WTC11 (cell line): ENCODE data around the gene NR1H2. TPM values are rescaled to one million over a fixed set of nuclear protein-coding genes. Genes with fewer than 3 reads are reported as not detected.

Source experiments
- ATAC-seq: fragments of 200-7000 bp; cut with Tn5 transposase; 2 replicates; pipeline ENCODE4 v1.10.0; 2021; ENCODE audit warnings: mild to moderate bottlenecking, moderate library complexity
- CTCF ChIA-PET: fragments of 300-600 bp; sonication (Branson Sonifier 250); formaldehyde crosslinking; loops from one replicate; lab custom pipeline; 2021; ENCODE audit warnings: antibody characterized with exemption; lab: Charles Lee
- POLR2A ChIA-PET: fragments of 350-600 bp; sonication (Branson Sonifier 250); formaldehyde crosslinking; loops from one replicate; lab custom pipeline; 2021; ENCODE audit warnings: antibody characterized with exemption; lab: Charles Lee
- DNase-seq: peaks from one replicate; pipeline ENCODE4 v3.0.0; 2021; ENCODE audit warnings: low spot score
- H3K27ac Mint-ChIP-seq: 2 replicates; pipeline ENCODE4 v1.8.0; 2021; ENCODE audit warnings: mixed read lengths
- H3K27me3 Mint-ChIP-seq: 2 replicates; pipeline ENCODE4 v1.8.0; 2021; ENCODE audit warnings: low read depth, mild to moderate bottlenecking, moderate library complexity, mixed read lengths
- H3K36me3 Mint-ChIP-seq: 2 replicates; pipeline ENCODE4 v1.8.0; 2021; ENCODE audit warnings: mixed read lengths
- H3K4me1 Mint-ChIP-seq: 2 replicates; pipeline ENCODE4 v1.8.0; 2022; ENCODE audit warnings: mixed read lengths
- H3K4me3 Mint-ChIP-seq: 2 replicates; pipeline ENCODE4 v1.8.0; 2021; ENCODE audit warnings: mild to moderate bottlenecking, moderate library complexity, mixed read lengths
- H3K9me3 Mint-ChIP-seq: 2 replicates; pipeline ENCODE4 v1.8.0; 2021; ENCODE audit warnings: mixed read lengths
- ETV6 ChIP-seq: sonication (generic); formaldehyde crosslinking; IDR thresholded peaks from 2 replicates; pipeline ENCODE4 v1.8.1; 2022; ENCODE audit warnings: mild to moderate bottlenecking, missing genetic modification reagents
- FOXP4 ChIP-seq: sonication (generic); formaldehyde crosslinking; IDR thresholded peaks from 2 replicates; pipeline ENCODE4 v1.8.0; 2022; ENCODE audit warnings: mild to moderate bottlenecking, missing genetic modification reagents
- GRHL2 ChIP-seq: fragments of 250-450 bp; sonication (Bioruptor Pico); IDR thresholded peaks from 2 replicates; pipeline ENCODE4 v1.8.0; 2022; ENCODE audit warnings: mild to moderate bottlenecking, moderate library complexity; ENCODE audit not compliant: insufficient replicate concordance, severe bottlenecking
- KAT7 ChIP-seq: sonication (generic); formaldehyde crosslinking; IDR thresholded peaks from 2 replicates; pipeline ENCODE4 v1.8.1; 2023; ENCODE audit warnings: missing genetic modification reagents, mild to moderate bottlenecking, borderline replicate concordance
- OVOL2 ChIP-seq: fragments of 250-450 bp; sonication (Bioruptor Pico); IDR thresholded peaks from 2 replicates; pipeline ENCODE4 v1.9.0; 2021; ENCODE audit warnings: mild to moderate bottlenecking, borderline replicate concordance
- PRRX2 ChIP-seq: fragments of 250-450 bp; sonication (Bioruptor Pico); IDR thresholded peaks from 2 replicates; pipeline ENCODE4 v1.8.0; 2021; ENCODE audit warnings: mild to moderate bottlenecking
- SP1 ChIP-seq: sonication (generic); formaldehyde crosslinking; conservative IDR thresholded peaks from 2 replicates; pipeline ENCODE4 v1.8.1; 2022; ENCODE audit warnings: missing genetic modification reagents
- TEAD1 ChIP-seq: sonication (generic); formaldehyde crosslinking; IDR thresholded peaks from 2 replicates; pipeline ENCODE4 v1.8.0; 2022; ENCODE audit warnings: mild to moderate bottlenecking, missing genetic modification reagents
- ZNF219 ChIP-seq: sonication (generic); formaldehyde crosslinking; IDR thresholded peaks from 2 replicates; pipeline ENCODE4 v1.8.0; 2023; ENCODE audit warnings: missing genetic modification reagents, mild to moderate bottlenecking, borderline replicate concordance
- ZNF423 ChIP-seq: fragments of 250-450 bp; sonication (Bioruptor Pico); IDR thresholded peaks from 2 replicates; pipeline ENCODE4 v2.1.2; 2022; ENCODE audit warnings: mild to moderate bottlenecking, moderate library complexity
- total RNA-seq: library from RNA; stranded (reverse); gene quantifications from 3 replicates; pipeline ENCODE4 v1.2.3, GENCODE V29; 2021
- TF ChIP-seq, protein P1 (sequence below): fragments of 250-450 bp; sonication (Bioruptor Pico); IDR thresholded peaks from 2 replicates; pipeline ENCODE4 v1.9.0; 2021; ENCODE audit warnings: moderate library complexity, mild to moderate bottlenecking, inconsistent platforms, borderline replicate concordance
- TF ChIP-seq, protein P2 (sequence below): sonication (generic); formaldehyde crosslinking; IDR thresholded peaks from 2 replicates; pipeline ENCODE4 v1.8.0; 2022; ENCODE audit warnings: mild to moderate bottlenecking, missing genetic modification reagents
- TF ChIP-seq, protein P3 (sequence below): sonication (generic); formaldehyde crosslinking; IDR thresholded peaks from 2 replicates; pipeline ENCODE4 v1.8.0; 2023; ENCODE audit warnings: mild to moderate bottlenecking, missing genetic modification reagents

NR1H2 gene
- total RNA-seq, 1 experiment from 2014 or later, result 45.8 TPM

DNA sequence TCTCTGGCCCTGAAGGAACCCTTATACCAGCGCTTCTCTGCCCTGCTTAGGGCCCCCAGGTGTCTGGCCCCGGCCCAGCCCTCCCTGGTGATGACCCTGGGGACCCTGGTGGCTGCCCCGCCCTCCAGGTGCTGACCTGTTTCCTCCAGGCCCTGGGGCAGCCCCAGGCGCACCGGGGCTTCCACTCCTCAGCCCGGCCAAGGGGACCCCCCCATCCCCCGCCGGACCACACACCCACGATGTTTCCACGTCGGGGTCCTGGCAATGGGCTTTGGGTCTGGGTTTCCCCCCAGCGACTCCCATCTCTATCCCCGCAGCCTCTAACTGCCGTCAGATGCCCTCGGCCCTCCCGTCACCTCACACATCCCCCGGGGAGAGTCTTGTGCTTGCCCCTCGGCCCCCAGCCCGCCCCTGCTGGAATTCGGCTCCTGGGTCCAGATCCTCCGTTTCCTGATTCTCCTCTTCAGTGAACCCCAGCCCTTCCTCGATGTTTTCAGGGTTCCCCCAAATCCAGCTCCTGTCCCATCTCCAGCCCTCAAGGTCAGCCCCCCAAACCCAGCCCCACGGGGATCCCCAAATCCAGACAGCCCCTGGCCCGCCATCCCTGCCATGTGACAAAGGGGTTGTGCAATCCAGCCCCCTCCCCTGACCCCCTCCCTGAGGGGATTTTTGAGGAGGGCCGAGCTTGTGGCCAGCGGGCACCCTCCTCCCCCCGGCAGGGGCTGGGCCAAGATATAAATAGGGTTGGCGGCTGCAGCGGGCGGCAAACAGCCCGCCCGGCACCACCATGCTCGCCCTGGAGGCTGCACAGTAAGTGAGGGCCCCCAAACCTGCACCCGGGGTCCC is 42.1 kb downstream of the NR1H2 start, which contains the start of gene SPIB:
SPIB (plus strand) TSS at position 763 of the 846 bp plus-strand sequence; CDS start at position 788, 25 bp downstream.
- H3K4me1 Mint-ChIP-seq, result peaks cover 21% of the 10 kb centered on the region
- ChIA-PET CTCF (interaction anchor here (1.1 to 2.8 kb wide), 6 partner anchors 9 to 138 kb away, joined by 4 to 12 read pairs (median 8); no protein-coding TSS in a partner anchor), POLR2A (interaction anchor here (1.4 kb wide), 1 partner anchor 85 kb away, joined by 4 read pairs; no protein-coding TSS in a partner anchor)
- H3K9me3 Mint-ChIP-seq, result no peaks in the 10 kb centered on the region
- 0 out of 2 replicates have a peak, but pooled peaks have one; percentile 22 for TF ChIP-seq FOXP4 (CRISPR knock-in tag)
- no peak for TF ChIP-seq KAT7 (CRISPR knock-in tag)
- DNase-seq, result no peak
- H3K27me3 Mint-ChIP-seq, result no peaks in the 10 kb centered on the region
- ATAC-seq, result no peak
- no peak within 1 kb of the TSS for H3K27ac Mint-ChIP-seq
- H3K36me3 Mint-ChIP-seq, result peaks cover 7% of the 10 kb centered on the region
- H3K4me3 Mint-ChIP-seq, result peak within 1 kb of the TSS; percentile 76

DNA sequence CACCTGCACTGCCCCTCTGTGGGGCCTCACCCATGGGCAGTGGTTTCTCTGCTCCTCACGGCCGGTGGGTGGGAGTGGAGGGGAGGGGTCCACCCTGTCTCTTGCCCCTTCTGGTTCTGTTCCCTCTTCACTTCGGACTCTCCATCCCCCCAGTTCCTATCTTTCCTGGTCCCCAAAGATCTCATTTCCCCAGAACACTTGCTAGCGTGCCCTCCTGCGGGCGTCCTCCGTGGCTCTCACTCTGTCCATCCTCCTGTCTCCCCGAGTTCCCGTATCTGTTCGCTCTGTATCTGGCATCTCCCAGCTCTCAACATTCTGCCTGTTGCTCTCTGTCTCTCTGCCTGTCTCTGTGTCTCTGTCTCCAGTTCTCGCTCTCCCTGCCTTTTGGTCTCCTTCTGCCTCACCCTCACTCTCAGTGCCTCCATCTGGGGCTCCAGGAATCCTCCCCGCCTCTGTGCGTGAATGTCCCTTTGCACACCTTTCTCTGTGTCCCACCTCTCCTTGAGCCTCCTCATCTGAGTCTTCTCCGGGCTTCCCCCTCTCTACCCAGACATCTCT is 42.8 kb downstream of the NR1H2 start:
- peaks cover 7% of the 10 kb centered on the region for H3K36me3 Mint-ChIP-seq
- peaks cover 21% of the 10 kb centered on the region for H3K4me1 Mint-ChIP-seq
- H3K9me3 Mint-ChIP-seq, result no peaks in the 10 kb centered on the region
- ChIA-PET POLR2A (interaction anchor here (1.2 to 1.4 kb wide), 2 partner anchors 9 to 86 kb away, joined by 4 read pairs; no protein-coding TSS in a partner anchor), CTCF (interaction anchor here (0.6 to 2.8 kb wide), 7 partner anchors 9 to 137 kb away, joined by 3 to 12 read pairs (median 6); no protein-coding TSS in a partner anchor)
- peak overlapping the region; percentile 76 for H3K4me3 Mint-ChIP-seq
- ATAC-seq (no peak), DNase-seq (no peak)
- H3K27me3 Mint-ChIP-seq, result no peaks in the 10 kb centered on the region
- no peak overlapping the region for H3K27ac Mint-ChIP-seq
- peak; percentile 34; the same call in 1 of the 2 replicates for TF ChIP-seq SP1 (CRISPR knock-in tag)
- TF ChIP-seq, protein P1, sequence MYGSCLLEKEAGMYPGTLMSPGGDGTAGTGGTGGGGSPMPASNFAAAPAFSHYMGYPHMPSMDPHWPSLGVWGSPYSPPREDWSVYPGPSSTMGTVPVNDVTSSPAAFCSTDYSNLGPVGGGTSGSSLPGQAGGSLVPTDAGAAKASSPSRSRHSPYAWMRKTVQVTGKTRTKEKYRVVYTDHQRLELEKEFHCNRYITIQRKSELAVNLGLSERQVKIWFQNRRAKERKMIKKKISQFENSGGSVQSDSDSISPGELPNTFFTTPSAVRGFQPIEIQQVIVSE (CRISPR knock-in tag), result no peak
- TF ChIP-seq, all 79 proteins: peak for 1

GRCh38 chr19:50419580-50420035 is 43.4 kb downstream of the NR1H2 start:
- TF ChIP-seq, protein P2, sequence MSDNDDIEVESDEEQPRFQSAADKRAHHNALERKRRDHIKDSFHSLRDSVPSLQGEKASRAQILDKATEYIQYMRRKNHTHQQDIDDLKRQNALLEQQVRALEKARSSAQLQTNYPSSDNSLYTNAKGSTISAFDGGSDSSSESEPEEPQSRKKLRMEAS (CRISPR knock-in tag), result peak; percentile 55; the same call in 1 of the 2 replicates
- no peak for TF ChIP-seq GRHL2 (CRISPR knock-in tag)
- TF ChIP-seq SP1 (CRISPR knock-in tag), result peak; percentile 56; the same call in 1 of the 2 replicates
- peak; percentile 70; the same call in 1 of the 2 replicates for TF ChIP-seq TEAD1 (CRISPR knock-in tag)
- peak; percentile 79 for TF ChIP-seq ETV6
- TF ChIP-seq ZNF219 (CRISPR knock-in tag), result peak; percentile 42; the same call in 1 of the 2 replicates
- TF ChIP-seq FOXP4 (CRISPR knock-in tag), result 0 out of 2 replicates have a peak, but pooled peaks have one; percentile 16
- TF ChIP-seq, protein P3, sequence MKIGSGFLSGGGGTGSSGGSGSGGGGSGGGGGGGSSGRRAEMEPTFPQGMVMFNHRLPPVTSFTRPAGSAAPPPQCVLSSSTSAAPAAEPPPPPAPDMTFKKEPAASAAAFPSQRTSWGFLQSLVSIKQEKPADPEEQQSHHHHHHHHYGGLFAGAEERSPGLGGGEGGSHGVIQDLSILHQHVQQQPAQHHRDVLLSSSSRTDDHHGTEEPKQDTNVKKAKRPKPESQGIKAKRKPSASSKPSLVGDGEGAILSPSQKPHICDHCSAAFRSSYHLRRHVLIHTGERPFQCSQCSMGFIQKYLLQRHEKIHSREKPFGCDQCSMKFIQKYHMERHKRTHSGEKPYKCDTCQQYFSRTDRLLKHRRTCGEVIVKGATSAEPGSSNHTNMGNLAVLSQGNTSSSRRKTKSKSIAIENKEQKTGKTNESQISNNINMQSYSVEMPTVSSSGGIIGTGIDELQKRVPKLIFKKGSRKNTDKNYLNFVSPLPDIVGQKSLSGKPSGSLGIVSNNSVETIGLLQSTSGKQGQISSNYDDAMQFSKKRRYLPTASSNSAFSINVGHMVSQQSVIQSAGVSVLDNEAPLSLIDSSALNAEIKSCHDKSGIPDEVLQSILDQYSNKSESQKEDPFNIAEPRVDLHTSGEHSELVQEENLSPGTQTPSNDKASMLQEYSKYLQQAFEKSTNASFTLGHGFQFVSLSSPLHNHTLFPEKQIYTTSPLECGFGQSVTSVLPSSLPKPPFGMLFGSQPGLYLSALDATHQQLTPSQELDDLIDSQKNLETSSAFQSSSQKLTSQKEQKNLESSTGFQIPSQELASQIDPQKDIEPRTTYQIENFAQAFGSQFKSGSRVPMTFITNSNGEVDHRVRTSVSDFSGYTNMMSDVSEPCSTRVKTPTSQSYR, result peak; percentile 71
- peak; percentile 43 for TF ChIP-seq ZNF423 (CRISPR knock-in tag)
- no peak for TF ChIP-seq OVOL2 (CRISPR knock-in tag)
- TF ChIP-seq PRRX2 (CRISPR knock-in tag), result no peak
- peaks cover 19% of the 10 kb centered on the region for H3K4me1 Mint-ChIP-seq
- peaks cover 4% of the 10 kb centered on the region for H3K36me3 Mint-ChIP-seq
- ChIA-PET POLR2A (interaction anchor here (0.7 to 1.4 kb wide), 3 partner anchors 8 to 86 kb away, joined by 3 to 4 read pairs (median 4); partner anchors contain the start of gene POLD1), CTCF (interaction anchor here (0.6 to 2.8 kb wide), 6 partner anchors 41 to 137 kb away, joined by 3 to 12 read pairs (median 8); no protein-coding TSS in a partner anchor)
- H3K27me3 Mint-ChIP-seq, result no peaks in the 10 kb centered on the region
- ATAC-seq (peak; percentile 13), DNase-seq (peak; percentile 54)
- no peaks in the 10 kb centered on the region for H3K9me3 Mint-ChIP-seq
- H3K27ac Mint-ChIP-seq, result no peak overlapping the region
- peak overlapping the region; percentile 76 for H3K4me3 Mint-ChIP-seq
